ENCODE results near the gene BTBD7. TPM values are rescaled to one million over a fixed set of nuclear protein-coding genes. Genes with fewer than 3 reads are reported as not detected.

Gene BTBD7
- total and polyA plus RNA-seq, 3 experiments from 2014 or later: 9.6 to 25.7 (median 25.2) TPM

DNA sequence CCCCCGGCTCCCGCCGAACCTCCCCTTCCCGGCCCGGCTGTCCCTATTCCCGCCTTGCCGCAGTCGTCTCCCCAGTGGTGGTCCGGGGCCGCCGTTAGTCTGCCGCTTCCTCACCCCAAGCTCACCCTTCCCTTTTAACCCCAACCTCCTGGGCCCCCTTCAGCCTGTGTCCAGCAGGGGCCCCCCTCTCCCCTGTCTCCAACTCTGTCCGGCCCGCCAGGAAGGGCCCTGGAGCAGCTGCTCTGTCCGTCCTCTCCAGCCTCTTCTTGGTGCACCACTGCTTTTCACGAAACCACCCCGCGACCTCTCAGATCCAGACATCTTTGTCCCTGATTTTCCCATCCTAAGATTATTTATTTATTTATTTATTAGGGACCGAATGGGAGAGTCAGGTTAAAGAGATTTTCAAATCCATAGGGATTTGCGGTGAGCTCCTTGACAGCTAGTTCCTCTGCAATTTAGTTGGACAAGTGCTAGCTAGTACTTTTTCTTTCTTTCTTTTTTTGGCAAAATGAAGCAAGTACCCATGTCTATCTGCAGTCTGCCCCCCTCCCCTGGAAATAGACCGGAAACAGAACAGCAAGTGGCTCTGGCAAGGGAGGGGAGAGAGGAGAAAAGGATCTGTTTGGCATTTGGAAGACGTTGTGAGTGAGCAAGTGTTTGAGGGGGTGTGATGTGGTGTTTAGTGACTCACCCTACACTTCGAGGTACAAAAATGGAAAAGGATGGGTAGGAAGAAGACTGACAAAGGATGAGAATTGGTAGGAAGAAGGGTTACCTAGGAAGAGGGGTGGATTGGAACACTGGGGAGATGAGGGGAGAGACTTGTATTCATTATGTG is 125.1 kb downstream of the BTBD7 start:
- Mint-ChIP-seq H3K4me1 (peaks cover 40 to 61% (median 57%) of the 10 kb centered on the region in 3 donors), H3K4me3 (peak overlapping the region; percentile 95 to 100 (median 98)), H3K27me3 (no peaks in the 10 kb centered on the region), H3K36me3 (peaks cover 0 to 28% (median 3%) of the 10 kb centered on the region in 3 donors), H3K27ac (peak overlapping the region; percentile 65 to 99 (median 90)), H3K9me3 (no peaks in the 10 kb centered on the region)
- Histone ChIP-seq H3K27me3 (ENCODE audit: insufficient read depth, low read length, poor library complexity, severe bottlenecking) (no peaks in the 10 kb centered on the region), H3K36me3 (ENCODE audit: insufficient read depth, low read length) (no peaks in the 10 kb centered on the region), H3K4me1 (ENCODE audit: insufficient read depth, low read length) (peaks cover 22% of the 10 kb centered on the region), H3K27ac (ENCODE audit: low read depth, low read length) (peak overlapping the region; percentile 78), H3K9me3 (ENCODE audit: low read length) (no peaks in the 10 kb centered on the region), H3K4me3 (ENCODE audit: low read length) (peak overlapping the region; percentile 96)
- ChIA-PET POLR2A (interaction anchor here (0.7 to 3.0 kb wide), 2 partner anchors 23 to 95 kb away, joined by 3 to 36 read pairs; partner anchors contain the start of genes LYSET and MOAP1), CTCF (interaction anchor here (1.0 to 4.8 kb wide), 8 partner anchors 10 to 256 kb away, joined by 3 to 30 read pairs (median 6); partner anchors contain the start of genes LYSET and MOAP1)
- DNase-seq: peak in 2 of 5 donors; percentile 10 to 23

DNA sequence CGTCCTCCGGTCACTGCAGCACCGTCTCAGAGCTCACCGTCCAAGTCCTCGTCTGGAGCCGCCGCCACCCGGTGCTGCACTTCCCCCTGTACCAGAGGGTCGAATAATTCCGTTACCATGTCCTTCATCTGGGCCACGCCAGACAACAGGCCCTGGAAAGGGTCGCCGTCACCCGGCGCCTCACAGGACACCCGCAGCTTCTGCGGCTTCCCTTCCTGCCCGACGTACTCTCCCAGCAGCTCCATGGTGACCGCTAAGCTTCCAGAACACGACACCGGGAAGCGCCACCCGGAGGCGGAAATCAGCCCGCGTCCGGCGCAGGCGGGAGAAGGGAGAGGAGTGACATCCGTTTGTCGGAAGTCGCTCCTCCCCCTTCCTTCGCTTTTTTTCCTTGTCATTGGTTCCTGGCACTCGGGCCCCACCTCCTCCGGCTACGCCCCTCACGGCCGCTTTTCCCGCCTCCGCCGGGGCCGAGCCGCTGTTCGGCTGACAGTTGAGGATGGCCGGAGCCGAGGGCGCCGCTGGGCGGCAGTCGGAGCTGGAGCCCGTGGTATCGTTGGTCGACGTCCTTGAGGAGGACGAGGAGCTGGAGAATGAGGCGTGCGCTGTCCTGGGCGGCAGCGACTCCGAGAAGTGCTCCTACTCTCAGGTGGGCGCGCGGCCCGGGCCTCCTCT is 125.9 kb downstream of the BTBD7 start, which contains the start of the genes GON7 and UBR7:
Gene GON7, minus strand, starts transcription at position 273 of the 675 bp plus-strand sequence. Its CDS starts 28 bp downstream, at position 245.
Gene UBR7, plus strand, starts transcription at position 464 of the 675 bp plus-strand sequence. Its CDS starts 36 bp downstream, at position 500.
- peak within 1 kb of the TSS; percentile 95 to 100 (median 98) for H3K4me3 Mint-ChIP-seq
- no peaks in the 10 kb centered on the region for H3K9me3 ChIP-seq (ENCODE audit: low read length)
- H3K4me1 Mint-ChIP-seq: peaks cover 42 to 60% (median 59%) of the 10 kb centered on the region in 3 donors
- peaks cover 22% of the 10 kb centered on the region for H3K4me1 ChIP-seq (ENCODE audit: insufficient read depth, low read length)
- peak within 1 kb of the TSS; percentile 96 for H3K4me3 ChIP-seq (ENCODE audit: low read length)
- no peaks in the 10 kb centered on the region for H3K27me3 ChIP-seq (ENCODE audit: insufficient read depth, low read length, poor library complexity, severe bottlenecking)
- H3K9me3 Mint-ChIP-seq: no peaks in the 10 kb centered on the region
- H3K36me3 Mint-ChIP-seq: peaks cover 0 to 24% (median 0%) of the 10 kb centered on the region in 3 donors
- H3K27me3 Mint-ChIP-seq: no peaks in the 10 kb centered on the region
- peak; percentile 84 to 91 (median 85) for DNase-seq
- peak within 1 kb of the TSS; percentile 88 to 99 (median 96) for H3K27ac Mint-ChIP-seq
- H3K36me3 ChIP-seq (ENCODE audit: insufficient read depth, low read length): no peaks in the 10 kb centered on the region
- H3K27ac ChIP-seq (ENCODE audit: low read depth, low read length): peak within 1 kb of the TSS; percentile 78
- CTCF ChIA-PET: interaction anchor here (1.0 to 4.8 kb wide), 9 partner anchors 11 to 255 kb away, joined by 3 to 30 read pairs (median 6); partner anchors contain the start of genes LYSET and MOAP1
- POLR2A ChIA-PET: interaction anchor here (3.0 kb wide), 1 partner anchor 22 kb away, joined by 36 read pairs; the partner anchor contains the start of genes LYSET and MOAP1

DNA sequence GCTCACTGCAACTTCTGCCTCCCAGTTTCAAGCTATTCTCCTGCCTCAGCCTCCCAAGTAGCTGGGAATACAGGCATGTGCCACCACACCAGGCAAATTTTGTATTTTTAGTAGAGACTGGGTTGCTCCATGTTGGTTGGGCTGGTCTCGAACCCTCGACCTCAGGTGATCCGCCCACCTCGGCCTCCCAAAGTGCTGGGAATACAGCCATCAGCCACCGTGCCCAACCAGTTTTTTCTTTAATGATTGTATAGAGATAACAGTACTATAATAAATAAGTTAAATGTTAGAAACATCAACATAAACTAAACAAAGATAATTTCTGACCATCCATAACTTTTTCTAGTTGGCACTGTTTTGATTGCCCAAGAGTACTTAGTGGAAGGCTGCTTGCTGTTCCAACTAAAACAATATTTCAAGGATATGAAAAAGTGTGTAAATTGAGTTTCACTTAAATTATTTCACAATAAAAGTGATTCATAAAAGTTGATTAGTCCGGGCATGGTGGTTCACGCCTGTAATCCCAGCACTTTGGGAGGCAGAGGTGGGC is 131.6 kb downstream of the BTBD7 start:
- DNase-seq: no peak
- Mint-ChIP-seq H3K4me1 (peaks cover 22 to 32% (median 30%) of the 10 kb centered on the region in 3 donors), H3K27ac (peak overlapping the region in 1 of 8 donors; percentile 63), H3K4me3 (no peak overlapping the region), H3K9me3 (no peaks in the 10 kb centered on the region), H3K36me3 (peaks cover 0 to 10% (median 0%) of the 10 kb centered on the region in 3 donors), H3K27me3 (no peaks in the 10 kb centered on the region)
- Histone ChIP-seq H3K27ac (ENCODE audit: low read depth, low read length) (no peak overlapping the region), H3K9me3 (ENCODE audit: low read length) (no peaks in the 10 kb centered on the region), H3K36me3 (ENCODE audit: insufficient read depth, low read length) (no peaks in the 10 kb centered on the region), H3K4me3 (ENCODE audit: low read length) (no peak overlapping the region), H3K27me3 (ENCODE audit: insufficient read depth, low read length, poor library complexity, severe bottlenecking) (no peaks in the 10 kb centered on the region), H3K4me1 (ENCODE audit: insufficient read depth, low read length) (peaks cover 15% of the 10 kb centered on the region)
- ChIA-PET POLR2A (no interaction called here), CTCF (no interaction called here)

DNA sequence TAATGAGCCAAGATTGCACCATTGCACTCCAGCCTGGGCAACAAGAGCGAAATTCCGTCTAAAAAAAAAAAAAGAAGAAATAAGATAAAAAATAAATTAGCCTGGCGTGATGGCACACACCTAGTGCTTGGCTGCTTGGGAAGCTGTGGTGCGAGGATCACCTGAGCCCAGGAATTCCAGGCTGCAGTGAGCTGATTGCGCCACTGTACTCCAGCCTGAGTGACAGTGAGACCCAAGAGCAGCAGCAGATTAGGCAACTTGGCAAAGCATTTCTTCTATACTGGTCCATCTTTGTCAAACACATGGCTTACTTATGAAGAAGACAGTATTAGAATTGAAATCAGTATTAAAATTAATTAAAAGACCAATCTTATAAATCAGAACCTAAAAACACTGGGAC is 132.3 kb downstream of the BTBD7 start:
- Mint-ChIP-seq H3K4me1 (peaks cover 15 to 25% (median 23%) of the 10 kb centered on the region in 3 donors), H3K27ac (no peak overlapping the region), H3K27me3 (no peaks in the 10 kb centered on the region), H3K4me3 (no peak overlapping the region), H3K9me3 (no peaks in the 10 kb centered on the region), H3K36me3 (peaks cover 0 to 10% (median 0%) of the 10 kb centered on the region in 3 donors)
- Histone ChIP-seq H3K4me1 (ENCODE audit: insufficient read depth, low read length) (peaks cover 9% of the 10 kb centered on the region), H3K27me3 (ENCODE audit: insufficient read depth, low read length, poor library complexity, severe bottlenecking) (no peaks in the 10 kb centered on the region), H3K27ac (ENCODE audit: low read depth, low read length) (no peak overlapping the region), H3K9me3 (ENCODE audit: low read length) (no peaks in the 10 kb centered on the region), H3K36me3 (ENCODE audit: insufficient read depth, low read length) (no peaks in the 10 kb centered on the region), H3K4me3 (ENCODE audit: low read length) (no peak overlapping the region)
- ChIA-PET POLR2A (no interaction called here), CTCF (no interaction called here)
- DNase-seq: no peak

DNA sequence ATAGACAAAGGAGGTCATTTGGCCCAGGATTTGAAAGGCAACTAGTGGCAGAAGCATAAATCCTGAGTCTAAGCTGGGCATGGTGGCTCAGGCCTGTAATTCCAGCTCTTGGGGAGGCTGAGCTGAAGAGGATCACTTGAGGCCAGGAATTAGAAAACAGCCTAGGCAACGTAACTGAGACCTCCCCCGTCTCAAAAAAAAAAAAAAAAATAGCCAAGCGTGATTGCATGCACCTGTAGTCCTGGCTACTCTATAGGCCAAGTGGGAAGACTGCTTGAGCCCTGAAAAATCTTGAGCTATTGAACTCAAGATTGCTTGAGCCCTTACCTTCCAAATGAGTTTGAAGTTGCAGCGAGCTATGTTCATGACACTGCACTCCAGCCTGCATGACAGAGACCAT is 133.8 kb downstream of the BTBD7 start:
- DNase-seq: no peak
- peak overlapping the region in 1 of 8 donors; percentile 12 for H3K27ac Mint-ChIP-seq
- Histone ChIP-seq H3K9me3 (ENCODE audit: low read length) (no peaks in the 10 kb centered on the region), H3K36me3 (ENCODE audit: insufficient read depth, low read length) (no peaks in the 10 kb centered on the region), H3K27me3 (ENCODE audit: insufficient read depth, low read length, poor library complexity, severe bottlenecking) (no peaks in the 10 kb centered on the region), H3K4me1 (ENCODE audit: insufficient read depth, low read length) (no peaks in the 10 kb centered on the region), H3K4me3 (ENCODE audit: low read length) (no peak overlapping the region), H3K27ac (ENCODE audit: low read depth, low read length) (no peak overlapping the region)
- no peaks in the 10 kb centered on the region for H3K9me3 Mint-ChIP-seq
- ChIA-PET POLR2A (interaction anchor here (1.3 kb wide), 1 partner anchor 14 kb away, joined by 3 read pairs; the partner anchor contains the start of gene LYSET), CTCF (interaction anchor here (1.6 kb wide), 1 partner anchor 86 kb away, joined by 4 read pairs; no protein-coding TSS in a partner anchor)
- H3K27me3 Mint-ChIP-seq: no peaks in the 10 kb centered on the region
- H3K36me3 Mint-ChIP-seq: peaks cover 0 to 10% (median 0%) of the 10 kb centered on the region in 3 donors
- H3K4me3 Mint-ChIP-seq: no peak overlapping the region
- H3K4me1 Mint-ChIP-seq: peaks cover 4 to 10% (median 9%) of the 10 kb centered on the region in 3 donors

DNA sequence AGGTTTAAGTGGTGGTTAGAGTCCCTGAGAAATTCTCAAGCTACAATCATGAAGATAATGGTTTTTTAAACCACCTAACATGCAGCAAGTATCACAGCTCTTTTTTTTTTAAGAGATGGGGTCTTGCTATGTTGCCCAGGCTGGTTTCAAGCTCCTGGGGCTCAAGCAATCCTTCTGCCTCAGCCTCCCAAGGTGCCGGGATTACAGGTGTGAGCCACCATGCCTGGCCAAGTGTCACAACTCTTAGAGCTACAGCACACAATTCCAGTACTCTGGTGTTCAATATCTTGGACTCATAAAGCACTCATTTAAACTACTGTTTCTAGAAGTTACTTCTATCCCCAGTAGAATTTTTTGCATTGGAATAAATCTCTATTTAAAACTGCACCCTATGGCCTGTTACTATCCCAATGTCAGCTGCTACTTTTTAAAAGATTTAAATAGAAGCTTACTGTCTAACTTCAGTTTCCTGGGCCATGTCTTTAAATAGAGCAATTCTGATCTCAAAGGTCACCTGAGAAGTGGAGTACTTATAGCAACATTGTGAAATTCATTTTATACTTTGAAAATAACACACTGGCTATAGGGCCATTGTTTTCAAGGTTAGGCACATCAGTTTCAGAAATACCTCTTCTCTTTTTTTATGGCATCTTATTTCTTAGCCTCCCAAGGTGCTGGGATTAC is 137.4 kb downstream of the BTBD7 start:
- Mint-ChIP-seq H3K9me3 (no peaks in the 10 kb centered on the region), H3K27me3 (no peaks in the 10 kb centered on the region), H3K4me3 (no peak overlapping the region), H3K4me1 (peaks cover 0 to 3% (median 0%) of the 10 kb centered on the region in 3 donors), H3K36me3 (peaks cover 0 to 11% (median 1%) of the 10 kb centered on the region in 3 donors), H3K27ac (no peak overlapping the region)
- Histone ChIP-seq H3K4me1 (ENCODE audit: insufficient read depth, low read length) (no peaks in the 10 kb centered on the region), H3K27me3 (ENCODE audit: insufficient read depth, low read length, poor library complexity, severe bottlenecking) (no peaks in the 10 kb centered on the region), H3K4me3 (ENCODE audit: low read length) (no peak overlapping the region), H3K27ac (ENCODE audit: low read depth, low read length) (no peak overlapping the region), H3K9me3 (ENCODE audit: low read length) (no peaks in the 10 kb centered on the region), H3K36me3 (ENCODE audit: insufficient read depth, low read length) (no peaks in the 10 kb centered on the region)
- POLR2A ChIA-PET: interaction anchor here (0.9 kb wide), 1 partner anchor 11 kb away, joined by 3 read pairs; the partner anchor contains the start of genes LYSET and MOAP1
- no peak for DNase-seq
- CTCF ChIA-PET: no interaction called here

Measured in CD8-positive, alpha-beta memory T cell (primary cell).